HepG2 (cell line): ENCODE data around the gene GLUD1. TPM values are rescaled to one million over a fixed set of nuclear protein-coding genes. Genes with fewer than 3 reads are reported as not detected.
"Not testable (repeated sequence)": the region's sequence is repeated elsewhere in the genome, so short reads cannot be mapped to it uniquely, and the experiment has no call there.

Experiments
- ATAC-seq: fragments of 200-7000 bp; cut with Tn5 transposase; 3 replicates; pipeline ENCODE4 v1.9.1; 2020; ENCODE audit warnings: mild to moderate bottlenecking, moderate library complexity
- BruUV-seq: library from RNA; stranded (reverse); fragments of 400-500 nt; replicated peaks from 2 replicates; lab custom pipeline; 2021; lab: Mats Ljungman, UMichigan
- CTCF ChIA-PET: fragments of 300-600 bp; formaldehyde crosslinking; extraction: SDS; loops from one replicate; lab custom pipeline; 2021; ENCODE audit warnings: low total read pairs, inconsistent platforms, low intra/inter-chr PET ratio; lab: Yijun Ruan, JAX
- POLR2A ChIA-PET: fragments of 350-600 bp; sonication (Branson Sonifier 250); formaldehyde crosslinking; loops from one replicate; lab custom pipeline; 2020; ENCODE audit warnings: antibody characterized with exemption, inconsistent platforms; lab: Yijun Ruan, JAX
- DNase-seq: peaks from one replicate; pipeline ENCODE4 v3.0.0-alpha.2; 2015; ENCODE audit warnings: low spot score
- FAIRE-seq: peaks from 3 replicates; lab custom pipeline; 2011; peaks lifted over from hg19 to GRCh38; lab: Jason Lieb, UNC
- H2AFZ ChIP-seq: one replicate; pipeline ENCODE4 v1.6.1; 2011; ENCODE audit warnings: low read length, inconsistent platforms
- H3K27ac ChIP-seq: fragments of 300-600 bp; 3 replicates; pipeline ENCODE4 v1.8.0; 2011; ENCODE audit warnings: mixed run types, mild to moderate bottlenecking, mixed read lengths, low read length, inconsistent platforms; ENCODE audit not compliant: insufficient read depth; ENCODE audit errors: extremely low read length
- H3K27me3 ChIP-seq, 2 experiments: fragments of 200-600 bp in 1 of 2; 2 replicates in 1 of 2; 3 replicates in 1 of 2; pipeline versions ENCODE4 v1.6.0 to v1.8.0; 2011; ENCODE audit warnings: low read length in 2 of 2, mild to moderate bottlenecking in 2 of 2, moderate library complexity in 2 of 2, inconsistent platforms in 1 of 2; ENCODE audit not compliant: insufficient read depth in 2 of 2, control insufficient read depth in 1 of 2
- H3K36me3 ChIP-seq, 2 experiments: fragments of 200-600 bp in 1 of 2; replicated peaks in 1 of 2; 2 replicates in 1 of 2; 3 replicates in 1 of 2; pipeline versions ENCODE4 v1.5.1 to v1.8.0; 2011; ENCODE audit warnings: low read length in 2 of 2, inconsistent platforms in 1 of 2; ENCODE audit not compliant: insufficient read depth in 2 of 2, control insufficient read depth in 1 of 2
- H3K4me1 ChIP-seq: 2 replicates; pipeline ENCODE4 v1.5.1; 2012; ENCODE audit warnings: low read length, inconsistent platforms; ENCODE audit not compliant: insufficient read depth
- H3K4me2 ChIP-seq: 2 replicates; pipeline ENCODE4 v1.6.0; 2011; ENCODE audit warnings: low read depth, low read length, inconsistent platforms
- H3K4me3 ChIP-seq, 3 experiments: fragments of 200-600 bp in 1 of 3; sonication (generic), shearing (Covaris generic) in 1 of 3; replicated peaks in 1 of 3; 2 replicates each; pipeline ENCODE4 v1.5.1; 2011 to 2016; ENCODE audit warnings: low read length in 3 of 3, inconsistent platforms in 2 of 3, low read depth in 2 of 3, mild to moderate bottlenecking in 2 of 3, control low read depth in 1 of 3, mixed read lengths in 1 of 3; ENCODE audit not compliant: insufficient read depth in 1 of 3
- H3K79me2 ChIP-seq: one replicate; pipeline ENCODE4 v1.6.1; 2011; ENCODE audit warnings: low read length, inconsistent platforms; ENCODE audit not compliant: insufficient read depth
- H3K9ac ChIP-seq: 2 replicates; pipeline ENCODE4 v1.6.0; 2011; ENCODE audit warnings: mild to moderate bottlenecking, low read depth, low read length, inconsistent platforms; ENCODE audit not compliant: insufficient read depth
- H3K9me3 ChIP-seq: 2 replicates; pipeline ENCODE4 v1.5.1; 2012; ENCODE audit warnings: mild to moderate bottlenecking, low read length
- H4K20me1 ChIP-seq: 2 replicates; pipeline ENCODE4 v1.6.0; 2011; ENCODE audit warnings: inconsistent platforms, mild to moderate bottlenecking, low read length, moderate library complexity; ENCODE audit not compliant: insufficient read depth
- HNRNPK ChIP-seq: fragments of 200-400 bp; formaldehyde crosslinking; IDR thresholded peaks from 2 replicates; pipeline ENCODE4 v1.6.1; 2018; ENCODE audit warnings: low read length, low read depth, moderate library complexity, mild to moderate bottlenecking; ENCODE audit not compliant: poor library complexity, severe bottlenecking
- ISX ChIP-seq: sonication (generic); formaldehyde crosslinking; conservative IDR thresholded peaks from 2 replicates; pipeline ENCODE4 v1.5.0; 2020; ENCODE audit warnings: missing genetic modification reagents
- WGBS: methylation state at CpG from one replicate; pipeline ENCODE4 v1.1.6; 2017; ENCODE audit warnings: low lambda C conversion rate; 5-methylcytosine and 5-hydroxymethylcytosine counted together
- in situ Hi-C: cut with HindIII; loops from 2 replicates; pipeline ENCODE4 v1.10.0; 2017; ENCODE audit warnings: low pct_unique_long_range_greater_than_20kb; ENCODE audit not compliant: extremely low pct_ligation_motif_present
- intact Hi-C: fragments of 100-400 bp; cut with micrococcal nuclease; formaldehyde crosslinking; loops from one replicate; pipeline ENCODE4 v1.10.0; 2022; ENCODE audit not compliant: unreplicated experiment
- polyA plus RNA-seq, 8 experiments: library from polyadenylated mRNA; depleted of rRNA in 3 of 8; stranded (reverse) in 7 of 8; unstranded in 1 of 8; fragments of >200 nt; fragmentation: Illumina TruSeq in 4 of 8; extraction: Trizol in 4 of 8; gene quantifications; 2 replicates each; pipeline versions ENCODE4 v1.2.1 to v1.2.3, GENCODE V29; 2011 to 2016; ENCODE audit warnings: low read depth in 4 of 8, missing spikeins in 1 of 8, mixed read lengths in 1 of 8; ENCODE audit not compliant: insufficient read depth in 1 of 8
- total RNA-seq, 5 experiments: library from RNA; depleted of rRNA; stranded (reverse); fragments of >200 nt; fragmentation: Illumina TruSeq; extraction: Trizol; gene quantifications; 2 replicates each; pipeline ENCODE4 v1.2.3, GENCODE V29; 2016; ENCODE audit warnings: low read depth in 1 of 5
- TF ChIP-seq, protein P1 (sequence below): sonication (generic); formaldehyde crosslinking; IDR thresholded peaks from 2 replicates; pipeline ENCODE4 v1.4.0; 2020; ENCODE audit warnings: missing genetic modification reagents, borderline replicate concordance

Gene GLUD1
- total and polyA plus RNA-seq, 2 of the 13 experiments (the other 11 are each of a cell fraction or from before 2014, with no cell fraction given), result 301 to 798 TPM

DNA sequence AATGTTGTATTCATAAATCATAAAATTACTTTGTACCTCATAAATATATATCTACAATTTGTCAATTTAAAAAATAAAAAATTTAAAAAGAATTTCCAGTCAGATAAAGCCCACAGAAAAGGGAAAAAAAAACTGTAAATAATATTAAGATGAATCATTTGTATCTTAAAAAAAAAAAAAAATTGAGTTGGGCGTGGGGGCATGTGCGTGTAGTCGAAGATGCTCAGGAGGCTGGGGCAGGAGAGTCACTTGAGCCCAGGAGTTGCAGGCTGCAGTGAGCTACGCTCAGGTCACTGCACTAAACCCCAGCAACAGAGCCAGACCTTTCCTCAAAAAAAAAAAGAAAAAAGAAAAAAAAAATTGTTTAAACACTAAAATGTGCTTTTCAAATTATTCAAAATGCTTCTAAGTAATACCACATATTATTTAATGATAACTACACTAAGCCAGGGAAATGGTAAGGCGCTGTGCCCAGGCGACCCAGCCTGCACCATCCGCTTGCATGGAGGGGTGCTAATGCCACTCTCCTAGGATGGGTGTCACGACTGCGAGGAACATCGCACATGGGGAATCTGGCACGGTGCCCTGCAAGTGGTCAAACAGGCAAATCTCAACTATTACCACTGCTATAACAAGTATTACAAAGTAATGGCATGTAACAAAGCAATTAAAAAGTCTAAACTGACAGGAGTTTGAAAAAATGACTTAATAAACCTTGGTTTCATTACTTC lies 15.4 kb downstream of the GLUD1 start:
- H2AFZ ChIP-seq, result no peak overlapping the region
- BruUV-seq, result no TSS peak
- H4K20me1 ChIP-seq, result peaks cover 40% of the 10 kb centered on the region
- no peak overlapping the region for H3K4me3 ChIP-seq
- ATAC-seq (no peak), FAIRE-seq (no peak), DNase-seq (no peak)
- no peak overlapping the region for H3K27ac ChIP-seq
- H3K4me1 ChIP-seq, result peaks cover 34% of the 10 kb centered on the region
- H3K36me3 ChIP-seq, result peaks cover 5 to 32% of the 10 kb centered on the region in 2 experiments; a peak in 4 of 5 replicates
- H3K9ac ChIP-seq, result no peak overlapping the region
- ChIA-PET POLR2A (no interaction called here), CTCF (no interaction called here)
- in situ Hi-C loops (no loop called here), intact Hi-C loops (no loop called here)
- peaks cover 60% of the 10 kb centered on the region for H3K79me2 ChIP-seq
- no peaks in the 10 kb centered on the region for H3K9me3 ChIP-seq
- H3K27me3 ChIP-seq, result no peaks in the 10 kb centered on the region
- TF ChIP-seq ISX (no peak), HNRNPK (peak; percentile 83)
- TF ChIP-seq, protein P1, sequence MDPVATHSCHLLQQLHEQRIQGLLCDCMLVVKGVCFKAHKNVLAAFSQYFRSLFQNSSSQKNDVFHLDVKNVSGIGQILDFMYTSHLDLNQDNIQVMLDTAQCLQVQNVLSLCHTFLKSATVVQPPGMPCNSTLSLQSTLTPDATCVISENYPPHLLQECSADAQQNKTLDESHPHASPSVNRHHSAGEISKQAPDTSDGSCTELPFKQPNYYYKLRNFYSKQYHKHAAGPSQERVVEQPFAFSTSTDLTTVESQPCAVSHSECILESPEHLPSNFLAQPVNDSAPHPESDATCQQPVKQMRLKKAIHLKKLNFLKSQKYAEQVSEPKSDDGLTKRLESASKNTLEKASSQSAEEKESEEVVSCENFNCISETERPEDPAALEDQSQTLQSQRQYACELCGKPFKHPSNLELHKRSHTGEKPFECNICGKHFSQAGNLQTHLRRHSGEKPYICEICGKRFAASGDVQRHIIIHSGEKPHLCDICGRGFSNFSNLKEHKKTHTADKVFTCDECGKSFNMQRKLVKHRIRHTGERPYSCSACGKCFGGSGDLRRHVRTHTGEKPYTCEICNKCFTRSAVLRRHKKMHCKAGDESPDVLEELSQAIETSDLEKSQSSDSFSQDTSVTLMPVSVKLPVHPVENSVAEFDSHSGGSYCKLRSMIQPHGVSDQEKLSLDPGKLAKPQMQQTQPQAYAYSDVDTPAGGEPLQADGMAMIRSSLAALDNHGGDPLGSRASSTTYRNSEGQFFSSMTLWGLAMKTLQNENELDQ, result no peak
- 87% methylated on average over 11 of the region's 11 CpGs for WGBS
- H3K4me2 ChIP-seq, result no peak overlapping the region; the same call in 1 of the 2 replicates

DNA sequence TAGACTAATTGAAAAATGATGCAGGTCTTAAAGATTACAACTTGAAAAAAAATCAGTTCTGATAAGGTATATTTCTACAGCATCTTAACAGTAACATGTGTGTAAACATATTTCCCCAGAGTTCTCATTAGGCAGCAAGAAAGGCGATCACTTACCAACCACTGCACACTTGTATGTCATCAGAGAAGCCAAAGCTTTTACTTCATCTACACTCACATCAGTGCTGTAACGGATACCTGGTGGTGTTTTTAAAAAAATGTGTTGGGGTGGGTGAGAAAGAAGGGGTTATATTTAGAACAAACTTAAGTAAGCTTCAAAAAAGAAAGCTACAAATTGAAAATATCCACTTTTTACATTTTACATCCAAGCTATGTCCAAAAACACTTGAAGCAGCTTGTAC lies 18.2 kb downstream of the GLUD1 start:
- BruUV-seq, H3K4me2 ChIP-seq, intact Hi-C loops, H3K9me3 ChIP-seq, FAIRE-seq, H3K4me3 ChIP-seq, DNase-seq, H3K9ac ChIP-seq, H3K27me3 ChIP-seq, in situ Hi-C loops, H2AFZ ChIP-seq, H3K27ac ChIP-seq, CTCF ChIA-PET, ATAC-seq: not testable (repeated sequence)
- Histone ChIP-seq H4K20me1 (peaks cover 34% of the 10 kb centered on the region), H3K4me1 (peaks cover 27% of the 10 kb centered on the region), H3K36me3 (peaks cover 15 to 59% of the 10 kb centered on the region in 2 experiments; a peak in 4 of 5 replicates), H3K79me2 (peaks cover 41% of the 10 kb centered on the region)
- 96% methylated on average over 2 of the region's 2 CpGs for WGBS
- POLR2A ChIA-PET, result interaction anchor here (0.7 kb wide), 1 partner anchor 16 kb away, joined by 3 read pairs; no protein-coding TSS in a partner anchor
